OCI-M1 (cell line): Measurements from ENCODE around the gene ENPP1.

Source experiments
- DNase-seq: peaks from one replicate; lab custom pipeline; 2025; lab: John Stamatoyannopoulos, UW

ENPP1 gene

GRCh38 chr6:131807644-131808459 lies at the start of gene ENPP1:
ENPP1 (plus strand) TSS chr6:131808020; CDS start chr6:131808036, 16 bp downstream.
- peak; percentile 72 for DNase-seq

GRCh38 chr6:131758920-131759319 lies 48.9 kb upstream of the ENPP1 start:
- DNase-seq = no peak

GRCh38 chr6:131761060-131761761 lies 46.6 kb upstream of the ENPP1 start:
- DNase-seq = no peak

GRCh38 chr6:131761762-131762067 lies 46.1 kb upstream of the ENPP1 start:
- no peak for DNase-seq

GRCh38 chr6:131762984-131763383 lies 44.8 kb upstream of the ENPP1 start:
- DNase-seq = no peak

GRCh38 chr6:131763749-131764148 lies 44.1 kb upstream of the ENPP1 start:
- DNase-seq = no peak

- no peak for DNase-seq
Observed at GRCh38 chr6:131764350-131764749, 43.5 kb upstream of the ENPP1 start.

- DNase-seq = peak; percentile 36
Observed at GRCh38 chr6:131765081-131765803, 42.6 kb upstream of the ENPP1 start.

GRCh38 chr6:131765804-131766135 lies 42.0 kb upstream of the ENPP1 start:
- no peak for DNase-seq

GRCh38 chr6:131766631-131767030 lies 41.2 kb upstream of the ENPP1 start:
- no peak for DNase-seq

GRCh38 chr6:131768964-131769363 lies 38.9 kb upstream of the ENPP1 start:
- DNase-seq = peak; percentile 15

GRCh38 chr6:131769385-131770141 lies 38.3 kb upstream of the ENPP1 start:
- DNase-seq = no peak

- DNase-seq = no peak
Observed at GRCh38 chr6:131770776-131771175, 37.0 kb upstream of the ENPP1 start.

GRCh38 chr6:131773284-131773950 lies 34.4 kb upstream of the ENPP1 start:
- DNase-seq = no peak

GRCh38 chr6:131775886-131776285 lies 31.9 kb upstream of the ENPP1 start:
- DNase-seq = no peak

- DNase-seq = no peak
Observed at GRCh38 chr6:131776985-131777384, 30.8 kb upstream of the ENPP1 start.

- DNase-seq = no peak
Observed at GRCh38 chr6:131778169-131778568, 29.7 kb upstream of the ENPP1 start.

GRCh38 chr6:131779304-131779703 lies 28.5 kb upstream of the ENPP1 start:
- no peak for DNase-seq

- DNase-seq = no peak
Observed at GRCh38 chr6:131780600-131780999, 27.2 kb upstream of the ENPP1 start.

- DNase-seq = no peak
Observed at GRCh38 chr6:131781687-131782086, 26.1 kb upstream of the ENPP1 start.

GRCh38 chr6:131782764-131783163 lies 25.1 kb upstream of the ENPP1 start:
- DNase-seq = no peak

GRCh38 chr6:131784561-131784960 lies 23.3 kb upstream of the ENPP1 start:
- no peak for DNase-seq
